ENCODE data around the gene PKD2. TPM values are rescaled to one million over a fixed set of nuclear protein-coding genes. Genes with fewer than 3 reads are reported as not detected.

PKD2 gene
- total RNA-seq, 1 donor from 2014 or later: 119 TPM

DNA sequence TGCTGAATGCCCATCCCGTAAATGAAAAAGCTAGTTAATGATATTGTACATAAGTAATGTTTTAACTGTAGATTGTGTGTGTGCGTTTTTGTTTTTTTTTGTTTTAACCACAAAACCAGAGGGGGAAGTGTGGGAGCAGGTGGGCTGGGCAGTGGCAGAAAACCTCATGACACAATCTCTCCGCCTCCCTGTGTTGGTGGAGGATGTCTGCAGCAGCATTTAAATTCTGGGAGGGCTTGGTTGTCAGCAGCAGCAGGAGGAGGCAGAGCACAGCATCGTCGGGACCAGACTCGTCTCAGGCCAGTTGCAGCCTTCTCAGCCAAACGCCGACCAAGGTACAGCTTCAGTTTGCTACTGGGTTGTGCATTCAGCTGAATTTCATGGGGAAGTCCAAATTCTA is 32.0 kb upstream of the PKD2 start, which contains the start of gene SPP1:
Gene SPP1 (plus strand): TSS at position 249 of the 400 bp plus-strand sequence. CDS start 1,182 bp downstream, outside the sequence.
- Histone ChIP-seq H3K4me1 (no peaks in the 10 kb centered on the region), H3K9me3 (no peaks in the 10 kb centered on the region), H3K27ac (no peak within 1 kb of the TSS), H3K4me3 (no peak within 1 kb of the TSS), H3K36me3 (no peaks in the 10 kb centered on the region), H3K27me3 (no peaks in the 10 kb centered on the region)
- no peak for DNase-seq (ENCODE audit: low spot score in 2 of 2)
- intact Hi-C loops (cut with DNase I): loop anchor here (10.0 kb wide), 1 partner anchor 301 kb away; no protein-coding TSS in a partner anchor
- TF ChIP-seq, protein P1, sequence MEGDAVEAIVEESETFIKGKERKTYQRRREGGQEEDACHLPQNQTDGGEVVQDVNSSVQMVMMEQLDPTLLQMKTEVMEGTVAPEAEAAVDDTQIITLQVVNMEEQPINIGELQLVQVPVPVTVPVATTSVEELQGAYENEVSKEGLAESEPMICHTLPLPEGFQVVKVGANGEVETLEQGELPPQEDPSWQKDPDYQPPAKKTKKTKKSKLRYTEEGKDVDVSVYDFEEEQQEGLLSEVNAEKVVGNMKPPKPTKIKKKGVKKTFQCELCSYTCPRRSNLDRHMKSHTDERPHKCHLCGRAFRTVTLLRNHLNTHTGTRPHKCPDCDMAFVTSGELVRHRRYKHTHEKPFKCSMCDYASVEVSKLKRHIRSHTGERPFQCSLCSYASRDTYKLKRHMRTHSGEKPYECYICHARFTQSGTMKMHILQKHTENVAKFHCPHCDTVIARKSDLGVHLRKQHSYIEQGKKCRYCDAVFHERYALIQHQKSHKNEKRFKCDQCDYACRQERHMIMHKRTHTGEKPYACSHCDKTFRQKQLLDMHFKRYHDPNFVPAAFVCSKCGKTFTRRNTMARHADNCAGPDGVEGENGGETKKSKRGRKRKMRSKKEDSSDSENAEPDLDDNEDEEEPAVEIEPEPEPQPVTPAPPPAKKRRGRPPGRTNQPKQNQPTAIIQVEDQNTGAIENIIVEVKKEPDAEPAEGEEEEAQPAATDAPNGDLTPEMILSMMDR (IDR thresholded peaks at IDR 0.05): no peak

DNA sequence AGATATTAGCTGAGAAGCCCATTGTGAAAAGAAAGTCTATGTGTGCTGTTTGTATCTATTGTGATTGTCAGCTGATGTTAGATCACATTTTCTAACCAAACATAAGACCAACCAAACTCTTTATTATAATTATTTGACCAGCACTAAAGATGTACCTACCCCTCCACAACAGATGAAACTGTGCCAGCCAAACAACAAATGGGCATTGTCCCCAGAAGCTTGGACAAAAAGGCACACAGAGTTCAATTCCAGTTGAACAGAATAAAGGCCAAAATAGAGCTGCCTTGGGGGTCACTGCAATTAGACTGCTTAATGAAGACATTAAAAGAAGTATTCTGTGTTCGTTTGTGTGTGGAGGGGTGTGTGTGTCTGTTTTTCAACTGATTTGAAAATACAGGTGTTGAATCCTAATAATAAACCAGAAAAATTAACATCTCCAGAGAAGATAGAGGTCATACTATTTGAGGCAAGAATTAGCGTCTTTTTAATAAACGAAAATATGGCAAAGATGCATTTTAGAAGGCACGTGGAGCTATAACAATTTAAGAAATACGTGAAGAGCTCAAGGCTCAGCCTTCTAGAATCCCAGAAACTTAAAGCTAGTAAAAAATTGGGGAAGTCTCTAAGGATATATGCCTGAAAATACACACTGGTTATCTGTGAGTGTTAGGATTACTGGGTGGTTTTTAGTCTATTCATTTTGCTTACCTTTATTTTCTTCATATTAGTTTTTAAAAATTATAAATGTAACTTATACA is 29.7 kb upstream of the PKD2 start:
- Histone ChIP-seq H3K9me3 (no peaks in the 10 kb centered on the region), H3K27ac (no peak overlapping the region), H3K4me3 (no peak overlapping the region), H3K36me3 (no peaks in the 10 kb centered on the region), H3K27me3 (no peaks in the 10 kb centered on the region), H3K4me1 (no peaks in the 10 kb centered on the region)
- intact Hi-C loops (cut with DNase I): loop anchor here (10.0 kb wide), 1 partner anchor 303 kb away; no protein-coding TSS in a partner anchor
- no peak for DNase-seq (ENCODE audit: low spot score in 2 of 2)
- TF ChIP-seq, protein P1 (IDR thresholded peaks at IDR 0.05): no peak

DNA sequence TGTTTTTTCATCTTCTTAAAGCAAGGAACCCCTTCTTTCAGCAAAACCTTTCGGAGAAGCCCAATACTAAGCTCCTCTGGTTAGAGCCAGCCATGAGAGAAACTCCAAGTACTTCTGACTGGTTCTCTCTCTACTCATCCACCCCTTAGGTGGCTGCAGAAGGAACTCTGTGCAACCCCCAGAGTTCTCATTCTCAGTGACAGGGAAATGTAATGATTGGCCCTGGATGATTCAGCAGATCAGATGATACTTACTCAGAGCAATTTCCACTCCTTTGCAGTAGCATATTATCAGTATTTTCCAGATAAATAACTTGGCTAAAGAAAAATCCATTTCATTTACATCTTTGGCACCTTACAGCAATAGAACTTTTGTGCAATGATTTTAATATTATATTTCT is 28.8 kb upstream of the PKD2 start:
- Histone ChIP-seq H3K27me3 (no peaks in the 10 kb centered on the region), H3K36me3 (no peaks in the 10 kb centered on the region), H3K4me3 (no peak overlapping the region), H3K4me1 (no peaks in the 10 kb centered on the region), H3K9me3 (no peaks in the 10 kb centered on the region), H3K27ac (no peak overlapping the region)
- intact Hi-C loops (cut with DNase I): loop anchor here (10.0 kb wide), 1 partner anchor 304 kb away; no protein-coding TSS in a partner anchor
- no peak for DNase-seq (ENCODE audit: low spot score in 2 of 2)
- TF ChIP-seq, protein P1 (IDR thresholded peaks at IDR 0.05): no peak

DNA sequence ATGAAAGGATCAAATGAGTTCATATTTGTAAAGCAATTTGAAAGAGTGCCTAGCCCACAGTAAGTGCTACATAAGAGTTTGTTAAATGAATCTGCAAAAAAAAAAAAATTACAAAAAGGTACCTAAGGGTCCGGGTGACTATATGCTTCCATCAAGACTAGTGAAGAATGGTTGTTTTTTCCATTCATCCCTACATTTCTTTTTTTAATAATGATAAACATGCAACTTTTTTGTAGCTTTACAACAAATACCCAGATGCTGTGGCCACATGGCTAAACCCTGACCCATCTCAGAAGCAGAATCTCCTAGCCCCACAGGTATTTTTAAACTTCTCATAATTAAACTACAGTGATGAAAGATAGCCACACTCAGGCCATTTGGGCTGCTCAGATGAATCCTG is 27.6 kb upstream of the PKD2 start:
- TF ChIP-seq, protein P1 (IDR thresholded peaks at IDR 0.05): no peak
- no peaks in the 10 kb centered on the region for H3K36me3 ChIP-seq
- no peak overlapping the region for H3K27ac ChIP-seq
- no peaks in the 10 kb centered on the region for H3K4me1 ChIP-seq
- H3K4me3 ChIP-seq: no peak overlapping the region
- intact Hi-C loops (cut with DNase I): loop anchor here (10.0 kb wide), 1 partner anchor 305 kb away; no protein-coding TSS in a partner anchor
- DNase-seq (ENCODE audit: low spot score in 2 of 2): no peak
- no peaks in the 10 kb centered on the region for H3K27me3 ChIP-seq
- H3K9me3 ChIP-seq: no peaks in the 10 kb centered on the region

DNA sequence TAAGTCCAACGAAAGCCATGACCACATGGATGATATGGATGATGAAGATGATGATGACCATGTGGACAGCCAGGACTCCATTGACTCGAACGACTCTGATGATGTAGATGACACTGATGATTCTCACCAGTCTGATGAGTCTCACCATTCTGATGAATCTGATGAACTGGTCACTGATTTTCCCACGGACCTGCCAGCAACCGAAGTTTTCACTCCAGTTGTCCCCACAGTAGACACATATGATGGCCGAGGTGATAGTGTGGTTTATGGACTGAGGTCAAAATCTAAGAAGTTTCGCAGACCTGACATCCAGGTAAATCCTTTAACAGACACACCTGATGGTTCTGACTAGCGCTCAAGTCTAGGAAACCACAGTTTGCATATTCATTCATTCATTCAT is 25.9 kb upstream of the PKD2 start:
- Histone ChIP-seq H3K27me3 (no peaks in the 10 kb centered on the region), H3K4me3 (no peak overlapping the region), H3K4me1 (no peaks in the 10 kb centered on the region), H3K9me3 (no peaks in the 10 kb centered on the region), H3K36me3 (no peaks in the 10 kb centered on the region), H3K27ac (no peak overlapping the region)
- TF ChIP-seq, protein P1 (IDR thresholded peaks at IDR 0.05): no peak
- intact Hi-C loops (cut with DNase I): no loop called here
- DNase-seq (ENCODE audit: low spot score in 2 of 2): no peak
